H1 (cell line): ENCODE measurements around the gene SMARCB1. TPM values are rescaled to one million over a fixed set of nuclear protein-coding genes. Genes with fewer than 3 reads are reported as not detected.

ENCODE experiments used
- CTCF ChIA-PET: fragments of 300-600 bp; sonication (Branson Sonifier 250); formaldehyde crosslinking; loops from one replicate; lab custom pipeline; 2021; ENCODE audit not compliant: partially characterized antibody; lab: Charles Lee
- POLR2A ChIA-PET: fragments of 300-600 bp; sonication (Branson Sonifier 250); formaldehyde crosslinking; loops from one replicate; lab custom pipeline; 2021; ENCODE audit warnings: inconsistent platforms; ENCODE audit not compliant: partially characterized antibody; lab: Charles Lee
- DNase-seq, 2 experiments: peaks; one replicate each; pipeline versions ENCODE4 v3.0.0 to v3.0.0-alpha.2; 2010 to 2022; ENCODE audit warnings: low spot score in 2 of 2, low read depth in 1 of 2, mixed read lengths in 1 of 2
- FAIRE-seq: peaks from 2 replicates; lab custom pipeline; 2011; peaks lifted over from hg19 to GRCh38; lab: Jason Lieb, UNC
- H2AFZ ChIP-seq: 2 replicates; pipeline ENCODE4 v1.8.1; 2012; ENCODE audit warnings: low read length, inconsistent platforms
- H2AK5ac ChIP-seq: 2 replicates; pipeline ENCODE4 v1.6.1; 2013; ENCODE audit warnings: low read depth, low read length
- H2BK120ac ChIP-seq: replicated peaks from 2 replicates; pipeline ENCODE3; 2013; ENCODE audit warnings: low read depth, low read length, inconsistent platforms
- H2BK12ac ChIP-seq: 2 replicates; pipeline ENCODE4 v1.6.1; 2013; ENCODE audit warnings: low read depth, low read length
- H2BK15ac ChIP-seq: 2 replicates; pipeline ENCODE4 v1.6.1; 2013; ENCODE audit warnings: low read length
- H2BK20ac ChIP-seq: 2 replicates; pipeline ENCODE4 v1.6.1; 2013; ENCODE audit warnings: low read length
- H2BK5ac ChIP-seq: 2 replicates; pipeline ENCODE4 v1.6.1; 2013; ENCODE audit warnings: low read depth, low read length
- H3K14ac ChIP-seq: 2 replicates; pipeline ENCODE4 v1.6.1; 2013; ENCODE audit warnings: inconsistent platforms; ENCODE audit not compliant: insufficient read length
- H3K18ac ChIP-seq: 2 replicates; pipeline ENCODE4 v1.6.1; 2013; ENCODE audit warnings: low read length; ENCODE audit errors: extremely low read depth
- H3K23ac ChIP-seq: 2 replicates; pipeline ENCODE4 v1.6.1; 2013; ENCODE audit warnings: inconsistent platforms; ENCODE audit not compliant: insufficient read length
- H3K23me2 ChIP-seq: 2 replicates; pipeline ENCODE4 v1.6.1; 2013; ENCODE audit warnings: low read depth, low read length
- H3K27ac ChIP-seq: 2 replicates; pipeline ENCODE4 v1.6.1; 2011; ENCODE audit warnings: low read depth, low read length, inconsistent platforms
- H3K27me3 ChIP-seq, 4 experiments: replicated peaks in 1 of 4; 1 replicate in 1 of 4; 2 replicates in 3 of 4; pipeline versions ENCODE4 v1.6.1 to v1.8.1; 2011 to 2013; ENCODE audit warnings: low read length in 3 of 4, mild to moderate bottlenecking in 3 of 4, inconsistent platforms in 2 of 4, mixed read lengths in 2 of 4, moderate library complexity in 1 of 4; ENCODE audit not compliant: control insufficient read depth in 3 of 4, insufficient read depth in 3 of 4; ENCODE audit errors: extremely low read depth in 1 of 4
- H3K36me3 ChIP-seq, 4 experiments: 2 replicates each; pipeline versions ENCODE4 v1.6.1 to v1.8.1; 2011 to 2013; ENCODE audit warnings: mild to moderate bottlenecking in 4 of 4, low read length in 3 of 4, moderate library complexity in 2 of 4, control low read depth in 1 of 4, inconsistent platforms in 1 of 4; ENCODE audit not compliant: insufficient read depth in 4 of 4, control insufficient read depth in 2 of 4
- H3K4ac ChIP-seq: replicated peaks from 2 replicates; pipeline ENCODE3; 2013; ENCODE audit warnings: low read length, low read depth, mixed read lengths, inconsistent platforms; ENCODE audit not compliant: insufficient read length
- H3K4me1 ChIP-seq, 4 experiments: replicated peaks in 1 of 4; 1 replicate in 1 of 4; 2 replicates in 3 of 4; pipeline versions ENCODE4 v1.6.1 to v1.8.1; 2011 to 2013; ENCODE audit warnings: low read length in 3 of 4, inconsistent platforms in 2 of 4, mixed read lengths in 1 of 4; ENCODE audit not compliant: insufficient read depth in 4 of 4, control insufficient read depth in 3 of 4
- H3K4me2 ChIP-seq, 2 experiments: 2 replicates each; pipeline versions ENCODE4 v1.6.1 to v1.8.1; 2011 to 2013; ENCODE audit warnings: low read depth in 2 of 2, low read length in 2 of 2, control low read depth in 1 of 2, inconsistent platforms in 1 of 2, mild to moderate bottlenecking in 1 of 2; ENCODE audit not compliant: insufficient read depth in 1 of 2
- H3K4me3 ChIP-seq, 4 experiments: fragments of 200-600, 300-600 bp in 1 of 4; sonication (generic), shearing (Covaris generic), sonication (Bioruptor Twin) in 1 of 4; 2 replicates each; pipeline versions ENCODE4 v1.5.1 to v1.8.1; 2011 to 2016; ENCODE audit warnings: low read length in 4 of 4, low read depth in 3 of 4, control low read depth in 2 of 4, inconsistent platforms in 2 of 4, mild to moderate bottlenecking in 2 of 4, mixed read lengths in 1 of 4, moderate library complexity in 1 of 4; ENCODE audit not compliant: insufficient read depth in 2 of 4; ENCODE audit errors: extremely low read depth in 1 of 4
- H3K56ac ChIP-seq: replicated peaks from 2 replicates; pipeline ENCODE3; 2013; ENCODE audit warnings: low read depth, mild to moderate bottlenecking, mixed read lengths, low read length, inconsistent platforms; ENCODE audit not compliant: insufficient read length
- H3K79me1 ChIP-seq: 2 replicates; pipeline ENCODE4 v1.6.1; 2013; ENCODE audit warnings: low read depth, low read length, control low read depth
- H3K79me2 ChIP-seq, 2 experiments: 2 replicates each; pipeline versions ENCODE4 v1.6.1 to v1.8.1; 2012 to 2013; ENCODE audit warnings: low read length in 2 of 2, mild to moderate bottlenecking in 2 of 2, inconsistent platforms in 1 of 2; ENCODE audit not compliant: insufficient read depth in 2 of 2, control insufficient read depth in 1 of 2
- H3K9ac ChIP-seq, 4 experiments: replicated peaks in 1 of 4; 1 replicate in 1 of 4; 2 replicates in 3 of 4; pipeline versions ENCODE4 v1.6.1 to v1.8.1; 2011 to 2013; ENCODE audit warnings: low read depth in 3 of 4, low read length in 3 of 4, control low read depth in 2 of 4, mild to moderate bottlenecking in 2 of 4, moderate library complexity in 2 of 4, inconsistent platforms in 1 of 4; ENCODE audit errors: extremely low read depth in 1 of 4
- H3K9me3 ChIP-seq, 2 experiments: 2 replicates each; pipeline versions ENCODE4 v1.6.1 to v1.8.1; 2012 to 2013; ENCODE audit warnings: mild to moderate bottlenecking in 2 of 2, moderate library complexity in 2 of 2, control low read depth in 1 of 2, inconsistent platforms in 1 of 2, low read depth in 1 of 2, low read length in 1 of 2, mixed read lengths in 1 of 2; ENCODE audit not compliant: insufficient read depth in 2 of 2
- H4K20me1 ChIP-seq, 2 experiments: replicated peaks in 1 of 2; 2 replicates each; pipeline versions ENCODE3 to v1.8.1; 2011 to 2013; ENCODE audit warnings: inconsistent platforms in 2 of 2, low read length in 2 of 2, mild to moderate bottlenecking in 1 of 2; ENCODE audit not compliant: insufficient read depth in 2 of 2, control insufficient read depth in 1 of 2
- H4K5ac ChIP-seq: 2 replicates; pipeline ENCODE4 v1.6.1; 2013; ENCODE audit warnings: low read length, low read depth, mixed read lengths, inconsistent platforms; ENCODE audit not compliant: insufficient read length
- H4K8ac ChIP-seq: 2 replicates; pipeline ENCODE4 v1.8.0; 2013; ENCODE audit warnings: mild to moderate bottlenecking, moderate library complexity, low read length, inconsistent platforms; ENCODE audit not compliant: insufficient read depth; ENCODE audit errors: extremely low read depth
- H4K91ac ChIP-seq: replicated peaks from 2 replicates; pipeline ENCODE3; 2013; ENCODE audit warnings: low read length, mixed read lengths, inconsistent platforms; ENCODE audit not compliant: insufficient read length
- ATF2 ChIP-seq: IDR thresholded peaks from 2 replicates; pipeline ENCODE4 v1.6.1; 2012; ENCODE audit warnings: low read length, inconsistent platforms
- CTBP2 ChIP-seq: IDR thresholded peaks from 2 replicates; pipeline ENCODE4 v1.7.0; 2011; ENCODE audit warnings: borderline replicate concordance, mild to moderate bottlenecking, moderate library complexity, mixed read lengths, low read length; ENCODE audit not compliant: insufficient read depth, insufficient read length
- RNF2 ChIP-seq: fragments of 200-900, 300-1000 bp; sonication (generic); IDR thresholded peaks from 2 replicates; pipeline ENCODE4 v1.7.1; 2016; ENCODE audit warnings: borderline replicate concordance, low read depth, mild to moderate bottlenecking, antibody characterized with exemption, low read length; ENCODE audit not compliant: poor library complexity, severe bottlenecking; ENCODE audit errors: missing control alignments
- SAP30 ChIP-seq: fragments of 300-600 bp; sonication (generic); IDR thresholded peaks from 2 replicates; pipeline ENCODE4 v1.7.1; 2012; ENCODE audit warnings: low read length, moderate library complexity, mild to moderate bottlenecking, inconsistent platforms; ENCODE audit not compliant: insufficient read depth, insufficient replicate concordance
- SP4 ChIP-seq: IDR thresholded peaks from 2 replicates; pipeline ENCODE4 v1.6.1; 2012; ENCODE audit warnings: low read length, inconsistent platforms
- USF2 ChIP-seq: IDR thresholded peaks from 2 replicates; pipeline ENCODE4 v1.6.1; 2011; ENCODE audit warnings: low read length, improper control_type of control experiment
- WGBS, 2 experiments: shearing (Covaris generic) in 1 of 2; methylation state at CpG; one replicate each; pipeline versions ENCODE4 v1.1.6 to v1.1.7; 2013 to 2015; ENCODE audit warnings: low lambda C conversion rate in 2 of 2, mixed read lengths in 2 of 2, inconsistent platforms in 1 of 2, low coverage in 1 of 2, missing lambda C conversion rate in 1 of 2; ENCODE audit not compliant: insufficient replicate concordance in 2 of 2, insufficient coverage in 1 of 2, insufficient read length in 1 of 2; ENCODE audit errors: extremely low coverage in 1 of 2, missing lambda C conversion rate in 1 of 2; 5-methylcytosine and 5-hydroxymethylcytosine counted together
- polyA plus RNA-seq, 7 experiments: library from polyadenylated mRNA; depleted of rRNA in 3 of 7; stranded (reverse) in 5 of 7; unstranded in 2 of 7; fragments of >200 nt in 5 of 7; fragments of 200-250 nt in 2 of 7; gene quantifications; 1 replicate in 5 of 7; 2 replicates in 1 of 7; 4 replicates in 1 of 7; pipeline versions ENCODE4 v1.2.1 to v1.2.3, GENCODE V29; 2011 to 2013; ENCODE audit warnings: missing spikeins in 2 of 7, mixed read lengths in 2 of 7
- total RNA-seq: library from RNA; stranded (reverse); fragmentation: NEBNext Ultra II Directional; extraction: Animal tissue kit (Norgen Biotek cat#: 25700); gene quantifications from 2 replicates; pipeline ENCODE4 v1.2.1, GENCODE V29; 2021

The SMARCB1 gene
- total and polyA plus RNA-seq, 2 of the 8 experiments (the other 6 are each of a cell fraction or from before 2014, with no cell fraction given): 116 to 145 TPM

- H3K36me3 ChIP-seq: no peaks in the 10 kb centered on the region
- no peak overlapping the region for H3K14ac ChIP-seq
- no peak overlapping the region for H3K27ac ChIP-seq
- no peak overlapping the region for H2BK12ac ChIP-seq
- 94% methylated on average over 9 of the region's 9 CpGs; no CpG with 5 or more reads in 1 of the 2 experiments for WGBS, 2 experiments
- H3K4me2 ChIP-seq: no peak overlapping the region
- no peak overlapping the region for H2BK120ac ChIP-seq
- no peak for TF ChIP-seq RNF2
- no peak for TF ChIP-seq CTBP2
- TF ChIP-seq ATF2: no peak
- TF ChIP-seq SP4: no peak
- no peak for TF ChIP-seq USF2
- TF ChIP-seq SAP30: no peak
- H2BK5ac ChIP-seq: no peak overlapping the region
- POLR2A ChIA-PET: interaction anchor here (1.7 to 2.1 kb wide), 3 partner anchors 10 to 15 kb away, joined by 4 to 9 read pairs (median 6); partner anchors contain the start of gene MIF
- no peak overlapping the region for H3K4me3 ChIP-seq
- H3K9me3 ChIP-seq: no peaks in the 10 kb centered on the region
- H3K56ac ChIP-seq: no peak overlapping the region
- H4K5ac ChIP-seq: no peak overlapping the region
- H3K18ac ChIP-seq: no peak overlapping the region
- no peaks in the 10 kb centered on the region for H4K20me1 ChIP-seq
- no peak overlapping the region for H2AK5ac ChIP-seq
- FAIRE-seq (no peak), DNase-seq (no peak)
- H3K4me1 ChIP-seq: no peaks in the 10 kb centered on the region
- no peaks in the 10 kb centered on the region for H3K23me2 ChIP-seq
- H3K9ac ChIP-seq: no peak overlapping the region
- no peaks in the 10 kb centered on the region for H3K27me3 ChIP-seq
- CTCF ChIA-PET: interaction anchor here (2.4 kb wide), 1 partner anchor 10 kb away, joined by 11 read pairs; the partner anchor contains the start of gene MIF
- H3K79me2 ChIP-seq: no peaks in the 10 kb centered on the region
- no peak overlapping the region for H2AFZ ChIP-seq
- H2BK20ac ChIP-seq: no peak overlapping the region
- H2BK15ac ChIP-seq: no peak overlapping the region
- no peaks in the 10 kb centered on the region for H3K79me1 ChIP-seq
- no peak overlapping the region for H4K8ac ChIP-seq
- H3K23ac ChIP-seq: no peak overlapping the region
- no peak overlapping the region for H3K4ac ChIP-seq
- H4K91ac ChIP-seq: no peak overlapping the region
Measured at GRCh38 chr22:23883658-23884057, 96.9 kb downstream of the SMARCB1 start.
